Fibroblast of lung (primary cell): Measurements from ENCODE around the gene CNPPD1. TPM values are rescaled to one million over a fixed set of nuclear protein-coding genes. Genes with fewer than 3 reads are reported as not detected.
"Not testable (repeated sequence)": the region's sequence is repeated elsewhere in the genome, so short reads cannot be mapped to it uniquely, and the experiment has no call there.

ENCODE experiments used
- DNase-seq, 2 donors: peaks; one replicate each; pipeline versions ENCODE4 v3.0.0 to v3.0.0-alpha.2; 2010; ENCODE audit warnings: low read depth in 2 of 2
- H2AFZ ChIP-seq: 2 replicates; pipeline ENCODE4 v1.5.1; 2012; ENCODE audit warnings: low read length, control low read depth, inconsistent platforms
- H3K27ac ChIP-seq: 2 replicates; pipeline ENCODE4 v1.5.1; 2011; ENCODE audit warnings: low read length, control low read depth; ENCODE audit not compliant: insufficient read depth
- H3K27me3 ChIP-seq: 2 replicates; pipeline ENCODE4 v1.5.1; 2011; ENCODE audit warnings: mild to moderate bottlenecking, low read length; ENCODE audit not compliant: control insufficient read depth, insufficient read depth
- H3K36me3 ChIP-seq: 2 replicates; pipeline ENCODE4 v1.5.1; 2011; ENCODE audit warnings: low read length; ENCODE audit not compliant: control insufficient read depth, insufficient read depth
- H3K4me1 ChIP-seq: 2 replicates; pipeline ENCODE4 v1.5.1; 2011; ENCODE audit warnings: low read length; ENCODE audit not compliant: control insufficient read depth, insufficient read depth; ENCODE audit errors: extremely low read depth
- H3K4me2 ChIP-seq: 2 replicates; pipeline ENCODE4 v1.5.1; 2011; ENCODE audit warnings: low read length, control low read depth; ENCODE audit not compliant: insufficient read depth; ENCODE audit errors: extremely low read depth
- H3K4me3 ChIP-seq, 4 experiments: fragments of 200-600 bp in 1 of 4; sonication (generic) in 1 of 4; replicated peaks in 1 of 4; 2 replicates each; pipeline ENCODE4 v1.5.1; 2011 to 2016; ENCODE audit warnings: low read length in 4 of 4, low read depth in 3 of 4, mild to moderate bottlenecking in 3 of 4, control low read depth in 2 of 4, inconsistent platforms in 1 of 4, mixed read lengths in 1 of 4; ENCODE audit not compliant: insufficient read depth in 1 of 4; ENCODE audit errors: control extremely low read depth in 1 of 4
- H3K79me2 ChIP-seq: 2 replicates; pipeline ENCODE4 v1.5.1; 2012; ENCODE audit warnings: mild to moderate bottlenecking, low read length, inconsistent platforms; ENCODE audit not compliant: control insufficient read depth, insufficient read depth
- H3K9ac ChIP-seq: 2 replicates; pipeline ENCODE4 v1.5.1; 2011; ENCODE audit warnings: mild to moderate bottlenecking, low read length, control low read depth; ENCODE audit not compliant: insufficient read depth
- H3K9me3 ChIP-seq: 2 replicates; pipeline ENCODE4 v1.5.1; 2012; ENCODE audit warnings: low read depth, low read length; ENCODE audit not compliant: control insufficient read depth, insufficient read depth
- H4K20me1 ChIP-seq: 2 replicates; pipeline ENCODE4 v1.5.1; 2011; ENCODE audit warnings: low read length; ENCODE audit not compliant: control insufficient read depth, insufficient read depth; ENCODE audit errors: extremely low read depth
- EZH2 ChIP-seq: IDR thresholded peaks from 2 replicates; pipeline ENCODE4 v1.5.1; 2012; ENCODE audit warnings: low read length, control low read depth, mild to moderate bottlenecking; ENCODE audit errors: missing control alignments
- polyA plus RNA-seq, 2 donors: library from polyadenylated mRNA; depleted of rRNA in 1 of 2; stranded (reverse) in 1 of 2; unstranded in 1 of 2; fragments of >200 nt; gene quantifications; 2 replicates each; pipeline ENCODE4 v1.2.1, GENCODE V29; 2011 to 2012; ENCODE audit warnings: missing spikeins in 1 of 2
- total RNA-seq: library from RNA; depleted of rRNA; stranded (reverse); fragments of >200 nt; gene quantifications from 2 replicates; pipeline ENCODE4 v1.2.1, GENCODE V29; 2014
- TF ChIP-seq, protein P1 (sequence below), 2 donors: IDR thresholded peaks in 1 of 2; conservative IDR thresholded peaks in 1 of 2; 1 replicate in 1 of 2; 2 replicates in 1 of 2; pipeline ENCODE4 v1.5.1; 2011 to 2012; ENCODE audit warnings: low read length in 2 of 2, control low read depth in 1 of 2, inconsistent platforms in 1 of 2, low read depth in 1 of 2, mild to moderate bottlenecking in 1 of 2

The CNPPD1 gene
- total and polyA plus RNA-seq, 2 donors (not counting 1 experiment from before 2014, with no cell fraction given), result 33.5 to 42.2 TPM

DNA sequence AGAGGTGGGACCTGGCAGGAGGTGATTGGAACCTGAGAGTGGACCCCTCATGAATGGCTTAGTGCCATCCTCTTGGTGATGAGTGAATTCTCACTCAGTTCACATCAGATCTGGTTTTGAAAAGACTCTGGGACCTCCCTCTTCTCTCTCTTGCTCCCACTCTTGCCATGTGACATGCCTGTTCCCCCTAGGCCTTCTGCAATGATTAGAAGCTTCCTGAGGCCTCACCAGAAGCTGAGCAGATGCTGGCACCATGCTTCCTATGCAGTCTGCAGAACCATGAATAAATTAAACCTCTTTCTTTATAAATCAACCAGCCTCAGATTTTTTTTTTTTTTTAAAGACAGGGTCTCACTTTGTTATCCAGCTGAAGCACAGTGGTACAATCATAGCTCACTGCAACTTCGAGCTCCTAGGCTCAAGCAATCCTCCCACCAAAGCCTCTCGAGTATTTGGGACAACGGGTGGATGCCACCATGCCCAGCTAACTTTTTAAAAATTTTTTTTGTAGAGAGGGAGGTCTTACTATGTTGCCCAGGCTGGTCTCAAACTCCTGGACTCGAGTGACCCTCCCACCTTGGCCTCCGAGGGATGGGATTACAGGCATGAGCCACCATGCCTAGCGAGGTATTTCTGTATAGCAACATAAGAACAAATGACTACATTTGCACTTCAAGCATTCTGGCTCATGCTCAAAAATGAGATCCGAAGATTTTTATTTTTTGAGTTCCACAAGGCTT, 27.9 kb upstream of the CNPPD1 start:
- Histone ChIP-seq H3K4me3 (no peak overlapping the region), H3K4me2 (no peak overlapping the region), H3K36me3 (peaks cover 10% of the 10 kb centered on the region), H4K20me1 (no peaks in the 10 kb centered on the region), H3K9ac (no peak overlapping the region), H3K79me2 (peaks cover 2% of the 10 kb centered on the region), H3K9me3 (no peaks in the 10 kb centered on the region), H2AFZ (no peak overlapping the region), H3K27me3 (peaks cover 3% of the 10 kb centered on the region), H3K27ac (no peak overlapping the region), H3K4me1 (peaks cover 16% of the 10 kb centered on the region)
- TF ChIP-seq EZH2, result no peak
- TF ChIP-seq, protein P1, sequence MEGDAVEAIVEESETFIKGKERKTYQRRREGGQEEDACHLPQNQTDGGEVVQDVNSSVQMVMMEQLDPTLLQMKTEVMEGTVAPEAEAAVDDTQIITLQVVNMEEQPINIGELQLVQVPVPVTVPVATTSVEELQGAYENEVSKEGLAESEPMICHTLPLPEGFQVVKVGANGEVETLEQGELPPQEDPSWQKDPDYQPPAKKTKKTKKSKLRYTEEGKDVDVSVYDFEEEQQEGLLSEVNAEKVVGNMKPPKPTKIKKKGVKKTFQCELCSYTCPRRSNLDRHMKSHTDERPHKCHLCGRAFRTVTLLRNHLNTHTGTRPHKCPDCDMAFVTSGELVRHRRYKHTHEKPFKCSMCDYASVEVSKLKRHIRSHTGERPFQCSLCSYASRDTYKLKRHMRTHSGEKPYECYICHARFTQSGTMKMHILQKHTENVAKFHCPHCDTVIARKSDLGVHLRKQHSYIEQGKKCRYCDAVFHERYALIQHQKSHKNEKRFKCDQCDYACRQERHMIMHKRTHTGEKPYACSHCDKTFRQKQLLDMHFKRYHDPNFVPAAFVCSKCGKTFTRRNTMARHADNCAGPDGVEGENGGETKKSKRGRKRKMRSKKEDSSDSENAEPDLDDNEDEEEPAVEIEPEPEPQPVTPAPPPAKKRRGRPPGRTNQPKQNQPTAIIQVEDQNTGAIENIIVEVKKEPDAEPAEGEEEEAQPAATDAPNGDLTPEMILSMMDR (conservative IDR thresholded peaks at IDR 0.05 in 1 of 2, IDR thresholded peaks at IDR 0.05 in 1 of 2; ENCODE audit: low read depth in 1 of 2, low read length in 2 of 2), result no peak
- no peak for DNase-seq

DNA sequence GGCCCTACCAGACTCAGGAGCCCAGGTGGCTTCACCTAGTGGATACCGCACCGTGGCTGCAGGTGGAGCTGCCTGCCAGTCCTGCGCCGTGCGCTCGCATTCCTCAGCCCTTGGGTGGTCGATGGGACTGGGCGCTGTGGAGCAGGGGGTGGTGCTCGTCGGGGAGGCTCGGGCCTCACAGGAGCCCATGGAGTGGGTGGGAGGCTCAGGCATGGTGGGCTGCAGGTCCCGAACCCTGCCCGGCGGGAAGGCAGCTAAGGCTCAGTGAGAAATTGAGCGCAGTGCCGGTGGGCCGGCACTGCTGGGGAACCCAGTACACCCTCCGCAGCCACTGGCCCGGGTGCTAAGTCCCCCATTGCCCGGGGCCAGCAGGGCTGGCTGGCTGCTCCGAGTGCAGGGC, 24.6 kb upstream of the CNPPD1 start:
- H3K36me3 ChIP-seq, H3K27ac ChIP-seq, H3K9me3 ChIP-seq, H4K20me1 ChIP-seq, H3K27me3 ChIP-seq, H3K79me2 ChIP-seq, DNase-seq, H3K4me3 ChIP-seq, H3K4me1 ChIP-seq, H2AFZ ChIP-seq, H3K9ac ChIP-seq, H3K4me2 ChIP-seq: not testable (repeated sequence)

DNA sequence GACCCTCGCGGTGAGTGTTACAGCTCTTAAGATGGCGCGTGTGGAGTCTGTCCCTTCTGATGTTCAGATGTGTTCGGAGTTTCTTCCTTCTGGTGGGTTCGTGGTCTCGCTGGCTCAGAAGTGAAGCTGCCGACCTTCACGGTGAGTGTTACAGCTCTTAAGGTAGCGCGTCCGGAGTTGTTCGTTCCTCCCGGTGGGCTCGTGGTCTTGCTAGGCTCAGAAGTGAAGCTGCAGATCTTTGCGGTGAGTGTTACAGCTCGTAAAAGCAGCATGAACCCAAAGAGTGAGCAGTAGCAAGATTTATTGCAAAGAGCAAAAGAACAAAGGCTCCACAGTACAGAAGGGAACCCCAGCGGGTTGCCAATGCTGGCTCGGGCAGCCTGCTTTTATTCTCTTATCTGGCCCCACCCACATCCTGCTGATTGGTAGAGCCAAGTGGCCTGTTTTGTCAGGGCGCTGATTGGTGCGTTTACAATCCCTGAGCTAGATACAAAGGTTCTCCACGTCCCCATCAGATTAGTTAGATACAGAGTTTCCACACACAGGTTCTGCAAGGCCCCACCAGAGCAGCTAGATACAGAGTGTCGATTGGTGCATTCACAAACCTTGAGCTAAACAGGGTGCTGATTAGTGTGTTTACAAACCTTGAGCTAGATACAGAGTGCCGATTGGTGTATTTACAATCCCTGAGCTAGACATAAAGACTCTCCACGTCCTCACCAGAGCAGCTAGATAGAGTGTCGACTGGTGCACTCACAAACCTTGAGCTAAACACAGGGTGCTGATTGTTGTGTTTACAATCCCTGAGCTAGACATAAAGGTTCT, 24.0 kb upstream of the CNPPD1 start:
- not testable (repeated sequence) for H3K4me3 ChIP-seq, H3K27me3 ChIP-seq, H3K9me3 ChIP-seq, H3K27ac ChIP-seq, H3K79me2 ChIP-seq, H3K36me3 ChIP-seq, H3K4me1 ChIP-seq, H3K4me2 ChIP-seq, H2AFZ ChIP-seq, H3K9ac ChIP-seq, DNase-seq, H4K20me1 ChIP-seq
